Endothelial cell of umbilical vein (primary cell): ENCODE results near the gene OR2A25. TPM values are rescaled to one million over a fixed set of nuclear protein-coding genes. Genes with fewer than 3 reads are reported as not detected.

ENCODE experiments used
- BruUV-seq: library from RNA; stranded (reverse); fragments of 400-500 nt; replicated peaks from 2 replicates; lab custom pipeline; 2021; lab: Mats Ljungman, UMichigan
- CTCF ChIA-PET: fragments of 300-600, 350-600 bp; sonication (Branson Sonifier 250); formaldehyde crosslinking; loops from one replicate; lab custom pipeline; 2021; ENCODE audit warnings: antibody characterized with exemption, inconsistent platforms; lab: Charles Lee
- POLR2A ChIA-PET: fragments of 300-600, 350-600 bp; sonication (Branson Sonifier 250); formaldehyde crosslinking; loops from one replicate; lab custom pipeline; 2021; ENCODE audit warnings: antibody characterized with exemption, inconsistent platforms; lab: Charles Lee
- DNase-seq: peaks from one replicate; pipeline ENCODE4 v3.0.0-alpha.2; 2011; ENCODE audit warnings: low read depth, low spot score
- FAIRE-seq: peaks from 2 replicates; lab custom pipeline; 2011; peaks lifted over from hg19 to GRCh38; lab: Jason Lieb, UNC
- H2AFZ ChIP-seq: 2 replicates; pipeline ENCODE4 v1.6.0; 2012; ENCODE audit warnings: low read depth, low read length, control low read depth, inconsistent platforms
- H3K27ac ChIP-seq: 2 replicates; pipeline ENCODE4 v1.5.1; 2011; ENCODE audit warnings: low read depth, mild to moderate bottlenecking, control low read depth, low read length, moderate library complexity; ENCODE audit not compliant: insufficient read depth
- H3K27me3 ChIP-seq, 2 experiments: 2 replicates each; pipeline versions ENCODE4 v1.6.0 to v1.6.1; 2011; ENCODE audit warnings: low read length in 2 of 2, mixed read lengths in 1 of 2; ENCODE audit not compliant: control insufficient read depth in 2 of 2, insufficient read depth in 2 of 2
- H3K36me3 ChIP-seq, 2 experiments: 2 replicates in 1 of 2; 3 replicates in 1 of 2; pipeline ENCODE4 v1.5.1; 2011; ENCODE audit warnings: low read length in 2 of 2, mild to moderate bottlenecking in 1 of 2, moderate library complexity in 1 of 2; ENCODE audit not compliant: control insufficient read depth in 2 of 2, insufficient read depth in 2 of 2; ENCODE audit errors: extremely low read depth in 1 of 2
- H3K4me1 ChIP-seq: 3 replicates; pipeline ENCODE4 v1.5.1; 2011; ENCODE audit warnings: mild to moderate bottlenecking, low read length; ENCODE audit not compliant: control insufficient read depth, insufficient read depth; ENCODE audit errors: extremely low read depth
- H3K4me2 ChIP-seq: 2 replicates; pipeline ENCODE4 v1.6.1; 2011; ENCODE audit warnings: low read length, control low read depth, mixed read lengths; ENCODE audit not compliant: insufficient read depth
- H3K4me3 ChIP-seq, 3 experiments: fragments of 200-600 bp in 1 of 3; sonication (generic), shearing (Covaris generic) in 1 of 3; replicated peaks in 1 of 3; 2 replicates each; pipeline ENCODE4 v1.5.1; 2011 to 2016; ENCODE audit warnings: control low read depth in 3 of 3, low read length in 3 of 3, mild to moderate bottlenecking in 2 of 3, inconsistent platforms in 1 of 3, low read depth in 1 of 3, moderate library complexity in 1 of 3; ENCODE audit not compliant: insufficient read depth in 1 of 3
- H3K79me2 ChIP-seq: 2 replicates; pipeline ENCODE4 v1.6.0; 2012; ENCODE audit warnings: low read length, inconsistent platforms; ENCODE audit not compliant: control insufficient read depth, insufficient read depth
- H3K9ac ChIP-seq: replicated peaks from 2 replicates; pipeline ENCODE3; 2011; ENCODE audit warnings: low read length, control low read depth; ENCODE audit not compliant: insufficient read depth; ENCODE audit errors: extremely low read depth
- H3K9me1 ChIP-seq: replicated peaks from 3 replicates; pipeline ENCODE4 v1.6.0; 2011; ENCODE audit warnings: mild to moderate bottlenecking, low read length; ENCODE audit not compliant: control insufficient read depth, insufficient read depth; ENCODE audit errors: extremely low read depth
- H3K9me3 ChIP-seq: replicated peaks from 2 replicates; pipeline ENCODE4 v1.5.1; 2012; ENCODE audit warnings: low read length, inconsistent platforms; ENCODE audit not compliant: control insufficient read depth, insufficient read depth
- H4K20me1 ChIP-seq: replicated peaks from 2 replicates; pipeline ENCODE3; 2011; ENCODE audit warnings: mild to moderate bottlenecking, low read length; ENCODE audit not compliant: control insufficient read depth, insufficient read depth; ENCODE audit errors: extremely low read depth
- EZH2 ChIP-seq: IDR thresholded peaks from 2 replicates; pipeline ENCODE4 v1.6.1; 2012; ENCODE audit warnings: borderline replicate concordance, low read depth, mild to moderate bottlenecking, moderate library complexity, low read length, inconsistent platforms; ENCODE audit not compliant: severe bottlenecking
- FOS ChIP-seq: IDR thresholded peaks from 2 replicates; pipeline ENCODE4 v1.6.1; 2011; ENCODE audit warnings: mild to moderate bottlenecking, low read length, moderate library complexity, borderline replicate concordance; ENCODE audit not compliant: insufficient read depth
- GATA2 ChIP-seq: IDR thresholded peaks from 2 replicates; pipeline ENCODE4 v1.7.0; 2011; ENCODE audit warnings: low read depth, mild to moderate bottlenecking, moderate library complexity, mixed read lengths, low read length; ENCODE audit not compliant: insufficient read length, insufficient read depth
- JUN ChIP-seq: IDR thresholded peaks from 2 replicates; pipeline ENCODE4 v1.6.1; 2011; ENCODE audit warnings: borderline replicate concordance, low read depth; ENCODE audit not compliant: insufficient read length, insufficient read depth
- MYC ChIP-seq: IDR thresholded peaks from one replicate; pipeline ENCODE4 v1.6.1; 2011; ENCODE audit warnings: mild to moderate bottlenecking, low read depth, low read length
- POLR2AphosphoS5 ChIP-seq: IDR thresholded peaks from 2 replicates; pipeline ENCODE4 v1.6.1; 2012; ENCODE audit warnings: low read depth, mild to moderate bottlenecking, control low read depth, low read length, moderate library complexity; ENCODE audit not compliant: insufficient read depth
- dilution Hi-C: fragments of 300-500 bp; cut with MboI; formaldehyde crosslinking; loops from one replicate; pipeline ENCODE4 v1.15.0; 2019; ENCODE audit warnings: low sequenced_read_pairs; ENCODE audit not compliant: extremely low pct_ligation_motif_present
- intact Hi-C: fragments of 100-400 bp; cut with micrococcal nuclease; formaldehyde crosslinking; loops from one replicate; pipeline ENCODE4 v1.10.0; 2022
- polyA plus RNA-seq, 4 experiments: library from polyadenylated mRNA; depleted of rRNA in 3 of 4; stranded (reverse) in 3 of 4; unstranded in 1 of 4; fragments of >200 nt; gene quantifications; 2 replicates each; pipeline versions ENCODE4 v1.2.1 to v1.2.3, GENCODE V29; 2011 to 2012; ENCODE audit warnings: missing spikeins in 1 of 4
- total RNA-seq: library from RNA; stranded (reverse); gene quantifications from 2 replicates; pipeline ENCODE4 v1.2.3, GENCODE V29; 2021

OR2A25 gene
- total and polyA plus RNA-seq, 2 donors (not counting 3 experiments of a cell fraction or from before 2014, with no cell fraction given): not detected

DNA sequence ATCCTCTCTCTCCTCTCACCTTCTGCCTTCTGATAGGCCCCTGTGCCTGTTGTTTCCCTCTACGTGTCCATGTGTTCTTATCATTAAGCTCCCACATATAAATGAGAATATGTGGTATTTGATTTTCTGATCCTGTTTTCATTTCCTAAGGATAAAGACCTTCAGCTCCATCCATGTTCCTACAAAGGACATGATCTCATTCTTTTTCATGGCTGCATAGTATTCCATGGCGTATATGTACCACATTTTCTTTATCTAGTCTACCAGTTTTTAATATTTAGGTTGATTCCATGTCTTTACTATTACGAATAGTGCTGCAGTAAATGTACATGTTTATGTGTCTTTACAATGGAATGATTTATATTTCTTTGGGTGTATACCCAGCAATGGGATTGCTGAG lies 21.1 kb downstream of the OR2A25 start:
- H3K9me3 ChIP-seq: no peaks in the 10 kb centered on the region
- no peaks in the 10 kb centered on the region for H3K79me2 ChIP-seq
- no peaks in the 10 kb centered on the region for H3K9me1 ChIP-seq
- H3K27ac ChIP-seq: no peak overlapping the region
- no peak overlapping the region for H3K9ac ChIP-seq
- POLR2A ChIA-PET: no interaction called here
- no peak for TF ChIP-seq FOS
- TF ChIP-seq GATA2: no peak
- TF ChIP-seq JUN: no peak
- no peak for TF ChIP-seq EZH2
- no peak for FAIRE-seq
- no peak for DNase-seq
- H3K4me2 ChIP-seq: no peak overlapping the region
- CTCF ChIA-PET: no interaction called here
- H4K20me1 ChIP-seq: no peaks in the 10 kb centered on the region
- dilution Hi-C loops: no loop called here
- intact Hi-C loops: no loop called here
- BruUV-seq: no TSS peak
- no peaks in the 10 kb centered on the region for H3K36me3 ChIP-seq
- no peak overlapping the region for H3K4me3 ChIP-seq
- no peaks in the 10 kb centered on the region for H3K4me1 ChIP-seq
- H3K27me3 ChIP-seq: no peaks in the 10 kb centered on the region
- H2AFZ ChIP-seq: no peak overlapping the region

DNA sequence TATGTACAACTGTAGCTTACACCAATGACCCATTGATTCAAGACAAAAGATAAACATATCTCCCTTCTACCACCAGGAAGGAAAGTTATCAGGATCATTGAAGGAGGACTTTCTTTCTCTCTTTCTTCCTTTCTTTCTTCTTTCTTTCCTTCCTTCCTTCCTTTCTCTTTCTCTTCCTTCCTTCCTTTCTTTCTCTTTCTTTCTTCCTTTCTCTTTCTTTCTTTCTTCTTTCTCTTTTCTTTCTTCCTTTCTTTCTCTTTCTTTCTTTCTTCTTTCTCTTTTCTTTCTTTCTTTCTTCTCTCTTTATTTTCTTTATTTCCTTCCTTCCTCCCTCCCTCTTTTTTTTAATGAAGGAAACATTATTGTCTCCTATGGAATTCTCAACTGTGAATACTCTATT lies 29.2 kb downstream of the OR2A25 start:
- Histone ChIP-seq H3K4me2 (no peak overlapping the region), H3K4me3 (no peak overlapping the region), H3K36me3 (no peaks in the 10 kb centered on the region), H4K20me1 (no peaks in the 10 kb centered on the region), H3K9ac (no peak overlapping the region), H2AFZ (no peak overlapping the region), H3K27me3 (peaks cover 0 to 2% of the 10 kb centered on the region in 2 experiments), H3K4me1 (no peaks in the 10 kb centered on the region), H3K9me3 (no peaks in the 10 kb centered on the region), H3K79me2 (no peaks in the 10 kb centered on the region), H3K27ac (no peak overlapping the region), H3K9me1 (no peaks in the 10 kb centered on the region)
- no peak for FAIRE-seq
- CTCF ChIA-PET: interaction anchor here (1.2 kb wide), 1 partner anchor 29 kb away, joined by 3 read pairs; no protein-coding TSS in a partner anchor
- no TSS peak for BruUV-seq
- intact Hi-C loops: no loop called here
- POLR2A ChIA-PET: no interaction called here
- no peak for TF ChIP-seq POLR2AphosphoS5
- no peak for TF ChIP-seq MYC
- no peak for TF ChIP-seq GATA2
- no peak for TF ChIP-seq FOS
- TF ChIP-seq JUN: no peak
- no peak for TF ChIP-seq EZH2
- DNase-seq: no peak
- dilution Hi-C loops: no loop called here
